Activated CD8-positive, alpha-beta T cell treated with anti-CD3 and anti-CD28 coated beads, Interleukin-2, amount 10 ng/mL, durations not matched to agents 7 days and 5 days (primary cell): ENCODE data around the gene PYGO1. TPM values are rescaled to one million over a fixed set of nuclear protein-coding genes. Genes with fewer than 3 reads are reported as not detected.

ENCODE experiments used
- ATAC-seq: fragments of 150-1000 bp; cut with Tn5 transposase; one replicate; pipeline ENCODE4 v1.10.0; 2021; ENCODE audit warnings: moderate library complexity
- CTCF ChIA-PET: fragments of 350-600 bp; sonication (Branson Sonifier 250); formaldehyde crosslinking; loops from one replicate; lab custom pipeline; 2021; ENCODE audit warnings: antibody characterized with exemption; lab: Charles Lee
- POLR2A ChIA-PET: fragments of 350-600 bp; sonication (Branson Sonifier 250); formaldehyde crosslinking; loops from one replicate; lab custom pipeline; 2021; ENCODE audit warnings: antibody characterized with exemption; lab: Charles Lee
- DNase-seq: peaks from one replicate; pipeline ENCODE4 v3.0.0-alpha.2; 2020
- H3K27ac Mint-ChIP-seq: one replicate; pipeline ENCODE4 v1.8.0; 2021; ENCODE audit warnings: mild to moderate bottlenecking, mixed read lengths
- H3K27me3 Mint-ChIP-seq: one replicate; pipeline ENCODE4 v1.8.0; 2021; ENCODE audit warnings: low read depth, mixed read lengths
- H3K36me3 Mint-ChIP-seq: one replicate; pipeline ENCODE4 v1.8.0; 2021; ENCODE audit warnings: low read depth, mixed read lengths
- H3K4me1 Mint-ChIP-seq: one replicate; pipeline ENCODE4 v1.8.0; 2021; ENCODE audit warnings: low read depth, mixed read lengths
- H3K4me3 Mint-ChIP-seq: one replicate; pipeline ENCODE4 v1.8.0; 2021; ENCODE audit warnings: mild to moderate bottlenecking, mixed read lengths
- H3K9me3 Mint-ChIP-seq: one replicate; pipeline ENCODE4 v1.8.0; 2022; ENCODE audit warnings: mixed read lengths; ENCODE audit not compliant: insufficient read depth
- total RNA-seq, 2 experiments: library from RNA; stranded (reverse); gene quantifications; one replicate each; pipeline ENCODE4 v1.2.3, GENCODE V29; 2021

Gene PYGO1, protein sequence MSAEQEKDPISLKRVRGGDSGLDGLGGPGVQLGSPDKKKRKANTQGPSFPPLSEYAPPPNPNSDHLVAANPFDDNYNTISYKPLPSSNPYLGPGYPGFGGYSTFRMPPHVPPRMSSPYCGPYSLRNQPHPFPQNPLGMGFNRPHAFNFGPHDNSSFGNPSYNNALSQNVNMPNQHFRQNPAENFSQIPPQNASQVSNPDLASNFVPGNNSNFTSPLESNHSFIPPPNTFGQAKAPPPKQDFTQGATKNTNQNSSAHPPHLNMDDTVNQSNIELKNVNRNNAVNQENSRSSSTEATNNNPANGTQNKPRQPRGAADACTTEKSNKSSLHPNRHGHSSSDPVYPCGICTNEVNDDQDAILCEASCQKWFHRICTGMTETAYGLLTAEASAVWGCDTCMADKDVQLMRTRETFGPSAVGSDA
- not detected for total RNA-seq

- peak within 1 kb of the TSS; percentile 41 for H3K4me3 Mint-ChIP-seq
- POLR2A ChIA-PET, result no interaction called here
- H3K27me3 Mint-ChIP-seq, result peaks cover 38% of the 10 kb centered on the region
- H3K36me3 Mint-ChIP-seq, result peaks cover 3% of the 10 kb centered on the region
- peak; percentile 41 for DNase-seq
- H3K27ac Mint-ChIP-seq, result no peak within 1 kb of the TSS
- CTCF ChIA-PET, result interaction anchor here (1.3 kb wide), 1 partner anchor 62 kb away, joined by 3 read pairs; no protein-coding TSS in a partner anchor
- H3K4me1 Mint-ChIP-seq, result peaks cover 2% of the 10 kb centered on the region
- peak; percentile 83 for ATAC-seq
- H3K9me3 Mint-ChIP-seq, result no peaks in the 10 kb centered on the region
Observed at GRCh38 chr15:55588070-55588814, at the start of gene PYGO1. Gene PYGO1 (minus strand): TSS chr15:55588345. CDS start chr15:55587883, 462 bp downstream.

GRCh38 chr15:55637086-55637485 lies 48.9 kb upstream of the PYGO1 start:
- Mint-ChIP-seq H3K4me3 (no peak overlapping the region), H3K27me3 (peaks cover 3% of the 10 kb centered on the region), H3K36me3 (no peaks in the 10 kb centered on the region), H3K9me3 (no peaks in the 10 kb centered on the region), H3K27ac (no peak overlapping the region), H3K4me1 (no peaks in the 10 kb centered on the region)
- DNase-seq (no peak), ATAC-seq (no peak)
- CTCF ChIA-PET, result no interaction called here
- POLR2A ChIA-PET, result no interaction called here

DNA sequence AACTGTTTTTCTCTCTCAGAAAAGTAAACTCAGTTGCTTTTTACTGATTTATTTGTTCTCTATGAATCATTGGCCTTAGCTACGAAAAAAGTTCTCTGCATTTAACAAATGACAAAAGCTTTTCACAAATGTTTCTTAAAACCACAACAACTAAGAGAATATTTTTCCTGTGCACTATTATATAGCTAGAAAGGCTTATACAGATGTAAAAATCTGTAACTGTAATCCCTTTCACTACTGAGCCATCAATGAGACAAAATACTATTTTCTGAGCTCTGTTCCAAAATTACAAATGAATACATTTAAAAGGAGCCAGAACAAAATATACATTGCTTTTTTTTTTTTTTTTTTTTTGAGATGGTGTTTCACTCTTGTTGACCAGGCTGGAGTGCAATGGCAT lies 45.6 kb upstream of the PYGO1 start:
- CTCF ChIA-PET, result no interaction called here
- ATAC-seq, result no peak

GRCh38 chr15:55632434-55632833 lies 44.3 kb upstream of the PYGO1 start:
- no peak overlapping the region for H3K27ac Mint-ChIP-seq
- ChIA-PET CTCF (no interaction called here), POLR2A (no interaction called here)
- no peak overlapping the region for H3K4me3 Mint-ChIP-seq
- ATAC-seq (no peak), DNase-seq (no peak)
- H3K9me3 Mint-ChIP-seq, result no peaks in the 10 kb centered on the region
- H3K36me3 Mint-ChIP-seq, result no peaks in the 10 kb centered on the region
- peaks cover 10% of the 10 kb centered on the region for H3K27me3 Mint-ChIP-seq
- no peaks in the 10 kb centered on the region for H3K4me1 Mint-ChIP-seq

More for the DNA sequence above, 45.6 kb upstream of the PYGO1 start:
- Mint-ChIP-seq H3K27me3 (peaks cover 8% of the 10 kb centered on the region), H3K36me3 (no peaks in the 10 kb centered on the region), H3K4me3 (no peak overlapping the region), H3K4me1 (no peaks in the 10 kb centered on the region), H3K27ac (no peak overlapping the region), H3K9me3 (no peaks in the 10 kb centered on the region)
- POLR2A ChIA-PET, result no interaction called here
- no peak for DNase-seq

DNA sequence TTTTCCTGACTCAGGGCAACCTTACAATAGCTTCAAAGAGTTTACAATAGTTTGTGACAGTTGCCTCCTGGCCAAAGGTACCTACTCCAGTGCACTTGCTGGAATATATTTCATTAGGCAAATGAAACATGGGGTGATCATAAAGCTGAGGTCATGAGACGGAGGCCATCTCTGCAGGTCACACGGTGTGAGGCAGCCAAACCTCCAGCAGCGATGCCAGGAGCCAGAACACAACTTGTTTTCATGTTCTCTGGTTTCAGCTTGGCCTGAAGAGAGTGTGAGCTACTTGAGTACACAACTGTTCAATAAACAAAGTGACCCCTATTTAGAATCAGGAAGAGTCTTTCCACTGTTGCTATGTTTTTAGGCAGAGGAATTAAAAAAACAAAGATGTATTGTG lies 42.7 kb upstream of the PYGO1 start:
- Mint-ChIP-seq H3K9me3 (no peaks in the 10 kb centered on the region), H3K4me3 (no peak overlapping the region), H3K27ac (no peak overlapping the region), H3K36me3 (no peaks in the 10 kb centered on the region), H3K4me1 (no peaks in the 10 kb centered on the region), H3K27me3 (peaks cover 7% of the 10 kb centered on the region)
- ATAC-seq, result no peak
- DNase-seq, result no peak
- POLR2A ChIA-PET, result no interaction called here
- CTCF ChIA-PET, result interaction anchor here (1.7 kb wide), 1 partner anchor 9 kb away, joined by 3 read pairs; no protein-coding TSS in a partner anchor

DNA sequence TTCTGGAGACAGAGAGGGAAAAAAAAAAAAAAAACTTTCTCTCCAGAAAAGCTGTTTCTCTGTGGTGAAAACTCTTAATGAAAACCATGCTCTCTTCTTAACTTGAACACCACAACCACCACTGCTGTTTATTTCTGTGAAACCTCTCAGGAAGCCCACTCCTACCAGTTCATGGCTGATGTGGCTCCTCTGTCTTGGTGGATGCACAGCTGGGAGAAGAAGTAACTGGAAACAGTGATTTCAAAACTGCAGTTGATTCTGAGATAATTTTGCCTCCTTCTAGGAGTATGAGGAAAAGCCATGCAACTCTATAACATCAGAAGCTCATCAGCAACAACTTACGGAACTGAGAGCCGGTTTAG lies 40.2 kb upstream of the PYGO1 start:
- CTCF ChIA-PET, result interaction anchor here (1.2 kb wide), 1 partner anchor 147 kb away, joined by 3 read pairs; no protein-coding TSS in a partner anchor
- Mint-ChIP-seq H3K27ac (no peak overlapping the region), H3K36me3 (no peaks in the 10 kb centered on the region), H3K4me1 (no peaks in the 10 kb centered on the region), H3K9me3 (no peaks in the 10 kb centered on the region), H3K4me3 (no peak overlapping the region), H3K27me3 (peaks cover 7% of the 10 kb centered on the region)
- DNase-seq (no peak), ATAC-seq (no peak)
- POLR2A ChIA-PET, result no interaction called here

DNA sequence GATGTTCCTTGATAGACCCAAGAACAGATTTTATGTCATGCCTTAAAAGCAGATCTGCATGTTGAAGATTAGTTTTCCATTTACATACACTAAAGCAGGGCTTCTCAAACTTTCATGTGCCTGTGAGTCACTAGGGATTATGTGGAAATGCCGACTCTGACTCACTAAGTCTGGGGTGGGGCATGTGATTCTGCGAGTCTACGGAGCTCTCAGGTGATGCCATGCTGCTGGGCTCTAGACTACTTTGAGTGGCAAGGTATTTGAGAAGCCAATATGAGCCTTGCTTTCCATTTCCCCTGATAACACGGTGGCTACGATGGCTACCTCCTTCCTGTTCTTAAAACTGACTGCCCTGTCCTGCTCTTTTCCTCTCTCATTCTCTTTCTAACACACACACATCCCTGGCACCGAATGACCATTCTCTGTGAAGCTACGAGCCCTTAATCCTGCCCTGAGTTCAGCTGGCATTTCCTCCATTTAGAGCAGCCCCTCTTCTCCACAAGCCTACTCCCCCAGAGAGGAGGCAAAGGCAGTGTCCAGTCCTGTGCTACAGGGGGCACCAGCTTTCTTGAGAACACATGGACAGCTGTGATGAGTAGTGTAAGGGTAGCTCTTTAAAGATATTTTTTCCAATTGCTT lies 39.7 kb upstream of the PYGO1 start:
- CTCF ChIA-PET, result interaction anchor here (1.2 kb wide), 1 partner anchor 147 kb away, joined by 3 read pairs; no protein-coding TSS in a partner anchor

GRCh38 chr15:55619783-55620182 lies 31.6 kb upstream of the PYGO1 start:
- H3K4me1 Mint-ChIP-seq, result no peaks in the 10 kb centered on the region
- DNase-seq (no peak), ATAC-seq (no peak)
- H3K4me3 Mint-ChIP-seq, result no peak overlapping the region
- no peaks in the 10 kb centered on the region for H3K9me3 Mint-ChIP-seq
- ChIA-PET CTCF (no interaction called here), POLR2A (no interaction called here)
- peaks cover 19% of the 10 kb centered on the region for H3K27me3 Mint-ChIP-seq
- no peak overlapping the region for H3K27ac Mint-ChIP-seq
- H3K36me3 Mint-ChIP-seq, result no peaks in the 10 kb centered on the region

More for the DNA sequence above, 39.7 kb upstream of the PYGO1 start:
- Mint-ChIP-seq H3K4me1 (no peaks in the 10 kb centered on the region), H3K4me3 (no peak overlapping the region), H3K9me3 (no peaks in the 10 kb centered on the region), H3K27ac (no peak overlapping the region), H3K36me3 (no peaks in the 10 kb centered on the region), H3K27me3 (peaks cover 7% of the 10 kb centered on the region)
- no peak for DNase-seq
- POLR2A ChIA-PET, result no interaction called here
- no peak for ATAC-seq

DNA sequence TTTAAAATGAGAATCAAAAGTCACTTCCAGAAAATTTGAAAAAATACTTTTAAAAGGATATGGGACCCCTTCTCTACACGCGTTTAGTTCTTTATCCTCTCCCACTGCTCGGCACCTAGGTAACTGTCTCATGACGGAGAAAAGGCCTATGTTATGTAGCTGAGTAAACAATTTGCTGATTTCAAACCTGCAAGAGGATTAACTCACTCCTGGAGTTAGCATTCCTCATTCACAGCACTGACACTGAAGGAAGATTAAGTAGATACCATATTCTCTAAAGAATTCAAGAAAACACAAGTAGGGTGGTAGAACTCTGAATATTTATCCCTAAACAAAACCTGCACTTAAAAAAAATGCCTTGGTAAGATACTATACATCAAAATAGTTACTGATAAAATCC lies 30.2 kb upstream of the PYGO1 start:
- ChIA-PET POLR2A (no interaction called here), CTCF (no interaction called here)
- ATAC-seq (no peak), DNase-seq (no peak)
- no peaks in the 10 kb centered on the region for H3K9me3 Mint-ChIP-seq
- H3K4me3 Mint-ChIP-seq, result no peak overlapping the region
- peaks cover 26% of the 10 kb centered on the region for H3K27me3 Mint-ChIP-seq
- no peaks in the 10 kb centered on the region for H3K4me1 Mint-ChIP-seq
- no peaks in the 10 kb centered on the region for H3K36me3 Mint-ChIP-seq
- H3K27ac Mint-ChIP-seq, result no peak overlapping the region

DNA sequence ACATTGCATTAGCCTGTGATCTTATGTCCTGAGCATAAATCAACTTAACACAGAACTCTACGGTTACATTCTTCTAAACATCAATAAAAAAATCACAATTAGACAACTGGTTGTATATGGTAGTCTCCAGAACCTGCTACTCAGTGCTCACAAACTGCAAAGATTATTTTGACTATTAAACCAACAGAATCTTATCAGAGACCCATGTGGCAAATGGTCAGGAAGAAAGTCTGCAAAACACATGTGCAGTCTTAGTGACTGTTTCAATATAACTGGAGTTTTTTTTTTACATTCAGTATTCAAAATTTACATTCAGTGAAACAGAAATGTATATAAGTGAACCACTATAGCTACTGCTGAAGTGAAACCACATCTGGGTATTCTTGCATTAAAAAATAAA lies 27.3 kb upstream of the PYGO1 start:
- DNase-seq (no peak), ATAC-seq (no peak)
- Mint-ChIP-seq H3K27me3 (peaks cover 28% of the 10 kb centered on the region), H3K4me1 (no peaks in the 10 kb centered on the region), H3K9me3 (no peaks in the 10 kb centered on the region), H3K4me3 (no peak overlapping the region), H3K36me3 (no peaks in the 10 kb centered on the region), H3K27ac (no peak overlapping the region)
- CTCF ChIA-PET, result no interaction called here
- POLR2A ChIA-PET, result no interaction called here

DNA sequence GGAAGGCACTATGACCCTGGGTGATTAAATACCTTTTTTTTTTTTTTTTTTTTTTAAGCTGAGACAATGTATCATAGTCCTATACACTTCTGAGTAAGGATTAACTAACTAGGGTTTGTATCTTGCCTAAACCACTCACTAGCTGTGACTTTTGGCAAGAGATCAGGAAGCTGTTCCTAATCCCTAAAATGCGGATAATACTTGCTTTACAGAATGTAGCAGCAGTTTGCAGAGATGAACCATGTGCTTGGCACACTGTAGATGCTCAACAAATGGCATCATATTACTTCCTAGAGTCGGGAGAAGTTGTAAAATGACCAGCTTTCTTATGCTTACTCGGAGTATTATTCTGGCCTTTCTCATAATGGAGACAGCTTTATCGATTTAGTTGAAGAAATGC lies 25.6 kb upstream of the PYGO1 start:
- Mint-ChIP-seq H3K4me3 (no peak overlapping the region), H3K27ac (no peak overlapping the region), H3K4me1 (no peaks in the 10 kb centered on the region), H3K27me3 (peaks cover 23% of the 10 kb centered on the region), H3K9me3 (no peaks in the 10 kb centered on the region), H3K36me3 (no peaks in the 10 kb centered on the region)
- ATAC-seq, result no peak
- no peak for DNase-seq
- POLR2A ChIA-PET, result no interaction called here
- CTCF ChIA-PET, result no interaction called here

DNA sequence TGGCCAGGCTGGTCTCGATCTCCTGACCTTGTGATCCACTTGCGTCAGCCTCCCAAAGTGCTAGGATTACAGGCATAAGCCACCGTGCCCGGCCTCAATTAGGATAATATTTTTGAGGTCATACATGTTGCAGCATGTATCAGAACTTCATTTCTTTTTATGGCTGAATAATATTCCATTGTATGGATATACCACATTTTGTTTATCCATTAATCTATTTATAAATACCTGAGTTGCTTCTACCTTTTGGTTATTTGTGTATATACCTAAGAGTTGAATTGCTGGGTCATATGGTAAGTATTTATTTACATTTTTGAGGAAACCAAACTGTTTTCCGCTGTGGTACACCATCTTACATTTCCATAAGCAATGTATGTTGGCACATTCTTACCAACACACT lies 18.1 kb upstream of the PYGO1 start:
- Mint-ChIP-seq H3K27ac (no peak overlapping the region), H3K9me3 (no peaks in the 10 kb centered on the region), H3K4me1 (no peaks in the 10 kb centered on the region), H3K36me3 (no peaks in the 10 kb centered on the region), H3K4me3 (no peak overlapping the region), H3K27me3 (peaks cover 2% of the 10 kb centered on the region)
- DNase-seq (no peak), ATAC-seq (no peak)
- POLR2A ChIA-PET, result no interaction called here
- CTCF ChIA-PET, result no interaction called here
